ENCODE measurements around the gene NR1H3.

GRCh38 chr11:47215366-47215910, 42.4 kb upstream of the NR1H3 start:
- TF ChIP-seq CTCF (IDR thresholded peaks at IDR 0.05), result no peak
- peak in 1 of 2 donors; percentile 2 for TF ChIP-seq POLR2A (IDR thresholded peaks at IDR 0.05)

Measured in Peyer's patch (tissue), 4 donors.